PC-9 (cell line): ENCODE measurements around the gene COPZ2. TPM values are rescaled to one million over a fixed set of nuclear protein-coding genes. Genes with fewer than 3 reads are reported as not detected.
"Not testable (repeated sequence)": the region's sequence is repeated elsewhere in the genome, so short reads cannot be mapped to it uniquely, and the experiment has no call there.

Experiments
- BruUV-seq: library from RNA; stranded (reverse); fragments of 400-500 nt; replicated peaks from 2 replicates; lab custom pipeline; 2021; lab: Mats Ljungman, UMichigan
- CTCF ChIA-PET: fragments of 300-600 bp; sonication (Branson Sonifier 250); formaldehyde crosslinking; loops from one replicate; lab custom pipeline; 2022; ENCODE audit warnings: antibody characterized with exemption; lab: Charles Lee
- POLR2A ChIA-PET: fragments of 300-600 bp; sonication (Branson Sonifier 250); formaldehyde crosslinking; loops from one replicate; lab custom pipeline; 2022; ENCODE audit warnings: antibody characterized with exemption; ENCODE audit not compliant: unreplicated experiment; lab: Charles Lee
- DNase-seq, 2 experiments: peaks; one replicate each; pipeline versions ENCODE4 v3.0.0 to v3.0.0-alpha.2; 2015 to 2022; ENCODE audit warnings: mixed read lengths in 1 of 2
- H2AFZ ChIP-seq: fragments of 200-600 bp; sonication (generic); 2 replicates; pipeline ENCODE4 v1.8.1; 2017; ENCODE audit warnings: antibody characterized with exemption
- H3F3A ChIP-seq: fragments of 200-600 bp; sonication (generic); 2 replicates; pipeline ENCODE4 v1.8.1; 2017; ENCODE audit warnings: antibody characterized with exemption, mild to moderate bottlenecking, low read depth; ENCODE audit not compliant: insufficient read depth
- H3K27ac ChIP-seq: fragments of 200-600 bp; sonication (generic); 2 replicates; pipeline ENCODE4 v1.6.1; 2016; ENCODE audit warnings: mixed run types
- H3K27me3 ChIP-seq: fragments of 200-600 bp; sonication (generic); 2 replicates; pipeline ENCODE4 v1.6.1; 2016; ENCODE audit warnings: low read depth, mixed run types; ENCODE audit not compliant: insufficient read depth
- H3K36me3 ChIP-seq: fragments of 200-600 bp; sonication (generic); 2 replicates; pipeline ENCODE4 v1.6.1; 2016; ENCODE audit warnings: low read depth, mixed run types
- H3K4me1 ChIP-seq: fragments of 200-600 bp; sonication (generic); replicated peaks from 2 replicates; pipeline ENCODE4 v1.6.1; 2016; ENCODE audit warnings: mixed run types; ENCODE audit not compliant: insufficient read depth
- H3K4me2 ChIP-seq: fragments of 200-600 bp; sonication (generic); 2 replicates; pipeline ENCODE4 v1.6.1; 2017; ENCODE audit warnings: mixed run types
- H3K4me3 ChIP-seq: fragments of 200-600 bp; sonication (generic); 2 replicates; pipeline ENCODE4 v1.6.1; 2016; ENCODE audit warnings: mixed run types
- H3K79me2 ChIP-seq: fragments of 200-600 bp; sonication (generic); 2 replicates; pipeline ENCODE4 v1.6.1; 2017; ENCODE audit warnings: low read depth, mixed run types
- H3K9me2 ChIP-seq: fragments of 200-600 bp; sonication (generic); 2 replicates; pipeline ENCODE4 v1.8.1; 2017; ENCODE audit warnings: mild to moderate bottlenecking; ENCODE audit not compliant: insufficient read depth
- H3K9me3 ChIP-seq: fragments of 200-600 bp; sonication (generic); 2 replicates; pipeline ENCODE4 v1.8.1; 2016; ENCODE audit warnings: low read depth; ENCODE audit not compliant: insufficient read depth
- H4K20me1 ChIP-seq: fragments of 200-600 bp; sonication (generic); 2 replicates; pipeline ENCODE4 v1.8.1; 2017; ENCODE audit not compliant: insufficient read depth
- EZH2 ChIP-seq: fragments of 200-600 bp; sonication (generic); IDR thresholded peaks from 2 replicates; pipeline ENCODE4 v1.8.0; 2017; ENCODE audit warnings: antibody characterized with exemption, low read depth
- intact Hi-C: fragments of 100-400 bp; cut with micrococcal nuclease; formaldehyde crosslinking; loops from one replicate; pipeline ENCODE4 v1.10.0; 2022; ENCODE audit not compliant: unreplicated experiment
- total RNA-seq: library from RNA; stranded (reverse); gene quantifications from 2 replicates; pipeline ENCODE4 v1.2.3, GENCODE V29; 2021
- TF ChIP-seq, protein P1 (sequence below): fragments of 200-600 bp; sonication (generic); conservative IDR thresholded peaks from 2 replicates; pipeline ENCODE4 v1.6.1; 2017; ENCODE audit warnings: mixed run types, antibody characterized with exemption, mild to moderate bottlenecking, moderate library complexity

The COPZ2 gene
- total RNA-seq, 1 experiment from 2014 or later = 2.6 TPM

- Histone ChIP-seq H3K9me3 (no peaks in the 10 kb centered on the region), H3K4me1 (peaks cover 27% of the 10 kb centered on the region), H3K79me2 (no peaks in the 10 kb centered on the region), H3K9me2 (no peaks in the 10 kb centered on the region), H3K4me2 (peak overlapping the region; percentile 100), H4K20me1 (no peaks in the 10 kb centered on the region), H3K36me3 (no peaks in the 10 kb centered on the region), H3K27ac (peak overlapping the region; percentile 84), H3F3A (peaks cover 38% of the 10 kb centered on the region), H3K4me3 (peak overlapping the region; percentile 68), H2AFZ (peak overlapping the region; percentile 72), H3K27me3 (no peaks in the 10 kb centered on the region)
- TSS peak; percentile 95 for BruUV-seq
- ChIA-PET POLR2A (interaction anchor here (0.7 kb wide), 1 partner anchor 37 kb away, joined by 5 read pairs; no protein-coding TSS in a partner anchor), CTCF (no interaction called here)
- intact Hi-C loops = loop anchor here (1.0 to 10.0 kb wide), 4 partner anchors 128 to 1011 kb away; no protein-coding TSS in a partner anchor
- peak; percentile 72 to 83 for DNase-seq
- TF ChIP-seq, protein P1, sequence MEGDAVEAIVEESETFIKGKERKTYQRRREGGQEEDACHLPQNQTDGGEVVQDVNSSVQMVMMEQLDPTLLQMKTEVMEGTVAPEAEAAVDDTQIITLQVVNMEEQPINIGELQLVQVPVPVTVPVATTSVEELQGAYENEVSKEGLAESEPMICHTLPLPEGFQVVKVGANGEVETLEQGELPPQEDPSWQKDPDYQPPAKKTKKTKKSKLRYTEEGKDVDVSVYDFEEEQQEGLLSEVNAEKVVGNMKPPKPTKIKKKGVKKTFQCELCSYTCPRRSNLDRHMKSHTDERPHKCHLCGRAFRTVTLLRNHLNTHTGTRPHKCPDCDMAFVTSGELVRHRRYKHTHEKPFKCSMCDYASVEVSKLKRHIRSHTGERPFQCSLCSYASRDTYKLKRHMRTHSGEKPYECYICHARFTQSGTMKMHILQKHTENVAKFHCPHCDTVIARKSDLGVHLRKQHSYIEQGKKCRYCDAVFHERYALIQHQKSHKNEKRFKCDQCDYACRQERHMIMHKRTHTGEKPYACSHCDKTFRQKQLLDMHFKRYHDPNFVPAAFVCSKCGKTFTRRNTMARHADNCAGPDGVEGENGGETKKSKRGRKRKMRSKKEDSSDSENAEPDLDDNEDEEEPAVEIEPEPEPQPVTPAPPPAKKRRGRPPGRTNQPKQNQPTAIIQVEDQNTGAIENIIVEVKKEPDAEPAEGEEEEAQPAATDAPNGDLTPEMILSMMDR = peak; percentile 54; the same call in 1 of the 2 replicates
- TF ChIP-seq EZH2 = no peak
Measured at GRCh38 chr17:48023400-48024148, 14.0 kb downstream of the COPZ2 start.

- ChIA-PET CTCF (no interaction called here), POLR2A (no interaction called here)
- no peaks in the 10 kb centered on the region for H3K36me3 ChIP-seq
Measured at GRCh38 chr17:48022901-48023300, 14.7 kb downstream of the COPZ2 start.

DNA sequence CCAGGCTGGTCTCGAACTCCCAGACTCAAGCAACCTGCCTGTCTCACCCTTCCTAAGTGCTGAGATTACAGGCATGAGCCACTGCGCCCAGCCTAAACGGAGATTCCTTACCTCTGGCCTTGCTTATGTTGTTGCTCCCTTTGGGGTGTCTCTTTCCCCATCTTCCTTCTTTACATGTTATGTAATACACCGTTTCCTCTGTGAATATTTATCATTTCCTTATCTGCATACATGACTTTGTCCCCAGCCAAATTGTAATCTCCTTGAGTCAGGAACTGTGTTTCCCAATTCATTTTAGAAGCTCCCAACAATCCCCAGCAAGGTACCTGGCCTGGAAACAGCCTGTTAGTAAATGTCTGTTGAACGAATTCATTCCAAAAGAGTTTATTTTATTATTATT lies 15.7 kb downstream of the COPZ2 start:
- no peaks in the 10 kb centered on the region for H3K79me2 ChIP-seq
- no peaks in the 10 kb centered on the region for H3K9me3 ChIP-seq
- no peak overlapping the region for H3K4me3 ChIP-seq
- no peaks in the 10 kb centered on the region for H3K36me3 ChIP-seq
- DNase-seq = no peak
- H3K4me1 ChIP-seq = peaks cover 24% of the 10 kb centered on the region
- no peaks in the 10 kb centered on the region for H4K20me1 ChIP-seq
- CTCF ChIA-PET = no interaction called here
- intact Hi-C loops = loop anchor here (10.0 kb wide), 2 partner anchors 313 to 1013 kb away; no protein-coding TSS in a partner anchor
- peaks cover 38% of the 10 kb centered on the region for H3F3A ChIP-seq
- BruUV-seq = no TSS peak
- H3K4me2 ChIP-seq = no peak overlapping the region
- H3K9me2 ChIP-seq = no peaks in the 10 kb centered on the region
- TF ChIP-seq EZH2 = no peak
- TF ChIP-seq, protein P1 = no peak
- no peak overlapping the region for H3K27ac ChIP-seq
- H2AFZ ChIP-seq = no peak overlapping the region
- no peaks in the 10 kb centered on the region for H3K27me3 ChIP-seq
- POLR2A ChIA-PET = no interaction called here

More at GRCh38 chr17:48022901-48023300, 14.7 kb downstream of the COPZ2 start:
- Histone ChIP-seq H3F3A (peaks cover 38% of the 10 kb centered on the region), H3K27me3 (no peaks in the 10 kb centered on the region), H3K27ac (peak overlapping the region; percentile 16; the same call in 1 of the 2 replicates), H3K4me1 (peaks cover 27% of the 10 kb centered on the region), H3K9me2 (no peaks in the 10 kb centered on the region), H2AFZ (peak overlapping the region; percentile 6; the same call in 1 of the 2 replicates), H3K4me2 (peak overlapping the region; percentile 100), H3K79me2 (no peaks in the 10 kb centered on the region), H4K20me1 (no peaks in the 10 kb centered on the region), H3K9me3 (no peaks in the 10 kb centered on the region), H3K4me3 (peak overlapping the region; percentile 68; the same call in 1 of the 2 replicates)
- TF ChIP-seq, protein P1 = no peak
- TF ChIP-seq EZH2 = no peak
- intact Hi-C loops = loop anchor here (1.0 to 10.0 kb wide), 3 partner anchors 128 to 1012 kb away; no protein-coding TSS in a partner anchor
- no TSS peak for BruUV-seq
- peak in 1 of 2 experiments; percentile 64 for DNase-seq

DNA sequence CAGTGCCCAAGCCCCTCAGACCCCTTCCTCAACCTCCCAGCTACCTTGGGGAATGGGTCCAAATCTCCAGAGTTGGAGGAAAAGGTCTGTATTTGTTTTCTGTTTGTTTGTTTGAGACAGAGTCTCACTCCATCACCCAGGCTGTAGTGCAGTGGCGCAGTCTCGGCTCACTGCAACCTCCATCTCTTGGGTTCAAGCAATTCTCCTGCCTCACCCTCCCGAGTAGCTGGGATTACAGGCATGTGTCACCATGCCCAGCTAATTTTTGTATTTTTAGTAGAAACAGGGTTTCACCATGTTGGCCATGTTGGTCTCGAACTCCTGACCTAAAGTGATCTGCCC lies 19.8 kb downstream of the COPZ2 start:
- not testable (repeated sequence) for H3K79me2 ChIP-seq, H3K9me2 ChIP-seq, H4K20me1 ChIP-seq, DNase-seq, H3K27ac ChIP-seq, H3K36me3 ChIP-seq, H3K27me3 ChIP-seq, BruUV-seq, H3K4me3 ChIP-seq, H3K4me1 ChIP-seq, H3K9me3 ChIP-seq, H3K4me2 ChIP-seq, H2AFZ ChIP-seq
- CTCF ChIA-PET = interaction anchor here (0.5 to 1.4 kb wide), 8 partner anchors 13 to 177 kb away, joined by 3 to 4 read pairs (median 3); partner anchors contain the start of genes CDK5RAP3 and SCRN2
- H3F3A ChIP-seq = peaks cover 24% of the 10 kb centered on the region
- intact Hi-C loops = loop anchor here (1.0 kb wide), 4 partner anchors 39 to 174 kb away; no protein-coding TSS in a partner anchor
- POLR2A ChIA-PET = interaction anchor here (0.7 kb wide), 1 partner anchor 31 kb away, joined by 7 read pairs; the partner anchor contains the start of gene NFE2L1
